ENCODE data around the gene PLA2G6. TPM values are rescaled to one million over a fixed set of nuclear protein-coding genes. Genes with fewer than 3 reads are reported as not detected.

PLA2G6 gene
- total RNA-seq = 100 to 1,000 TPM in 1 of 4 donors, 10 to 100 TPM in 3; 29.2 to 129 (median 44.1) TPM

GRCh38 chr22:38181453-38182200 is at the start of gene PLA2G6:
Gene PLA2G6 (minus strand): TSS chr22:38181830. CDS start chr22:38169426, 12,404 bp downstream.
- TF ChIP-seq CTCF (IDR thresholded peaks at IDR 0.05; ENCODE audit: low read depth) = no peak

- no peak for TF ChIP-seq CTCF (IDR thresholded peaks at IDR 0.05; ENCODE audit: low read depth)
Observed at GRCh38 chr22:38230916-38231315, 49.3 kb upstream of the PLA2G6 start.

GRCh38 chr22:38230108-38230825 is 48.6 kb upstream of the PLA2G6 start:
- TF ChIP-seq CTCF (IDR thresholded peaks at IDR 0.05; ENCODE audit: low read depth) = no peak

GRCh38 chr22:38228873-38229740 is 47.5 kb upstream of the PLA2G6 start:
- TF ChIP-seq CTCF (IDR thresholded peaks at IDR 0.05; ENCODE audit: low read depth) = no peak

GRCh38 chr22:38228326-38228872 is 46.8 kb upstream of the PLA2G6 start:
- no peak for TF ChIP-seq CTCF (IDR thresholded peaks at IDR 0.05; ENCODE audit: low read depth)

- no peak for TF ChIP-seq CTCF (IDR thresholded peaks at IDR 0.05; ENCODE audit: low read depth)
Observed at GRCh38 chr22:38226853-38227649, 45.4 kb upstream of the PLA2G6 start.

Data from subcutaneous adipose tissue (tissue), 4 donors.